ENCODE measurements around the gene RBM6. TPM values are rescaled to one million over a fixed set of nuclear protein-coding genes. Genes with fewer than 3 reads are reported as not detected.
A peak's percentile ranks its signal among the peaks of the same experiment; 100 is the strongest.

The RBM6 gene
- total RNA-seq, 2 experiments from 2014 or later = 99.3 to 106 TPM

GRCh38 chr3:50008931-50009330, 69.0 kb downstream of the RBM6 start:
- H3K27me3 ChIP-seq (ENCODE audit: control insufficient read depth in 1 of 2, insufficient read depth in 2 of 2, low read length in 2 of 2) = no peaks in the 10 kb centered on the region
- TF ChIP-seq, protein P1, sequence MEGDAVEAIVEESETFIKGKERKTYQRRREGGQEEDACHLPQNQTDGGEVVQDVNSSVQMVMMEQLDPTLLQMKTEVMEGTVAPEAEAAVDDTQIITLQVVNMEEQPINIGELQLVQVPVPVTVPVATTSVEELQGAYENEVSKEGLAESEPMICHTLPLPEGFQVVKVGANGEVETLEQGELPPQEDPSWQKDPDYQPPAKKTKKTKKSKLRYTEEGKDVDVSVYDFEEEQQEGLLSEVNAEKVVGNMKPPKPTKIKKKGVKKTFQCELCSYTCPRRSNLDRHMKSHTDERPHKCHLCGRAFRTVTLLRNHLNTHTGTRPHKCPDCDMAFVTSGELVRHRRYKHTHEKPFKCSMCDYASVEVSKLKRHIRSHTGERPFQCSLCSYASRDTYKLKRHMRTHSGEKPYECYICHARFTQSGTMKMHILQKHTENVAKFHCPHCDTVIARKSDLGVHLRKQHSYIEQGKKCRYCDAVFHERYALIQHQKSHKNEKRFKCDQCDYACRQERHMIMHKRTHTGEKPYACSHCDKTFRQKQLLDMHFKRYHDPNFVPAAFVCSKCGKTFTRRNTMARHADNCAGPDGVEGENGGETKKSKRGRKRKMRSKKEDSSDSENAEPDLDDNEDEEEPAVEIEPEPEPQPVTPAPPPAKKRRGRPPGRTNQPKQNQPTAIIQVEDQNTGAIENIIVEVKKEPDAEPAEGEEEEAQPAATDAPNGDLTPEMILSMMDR (IDR thresholded peaks at IDR 0.05) = no peak
- Mint-ChIP-seq H3K9me3 (no peaks in the 10 kb centered on the region), H3K27ac (no peak overlapping the region), H3K4me3 (no peak overlapping the region), H3K4me1 (ENCODE audit: low read depth) (no peaks in the 10 kb centered on the region), H3K27me3 (no peaks in the 10 kb centered on the region), H3K36me3 (ENCODE audit: low read depth) (peaks cover 52% of the 10 kb centered on the region)
- CTCF ChIA-PET = no interaction called here
- H3K4me1 ChIP-seq (ENCODE audit: insufficient read depth, low read length) = no peaks in the 10 kb centered on the region
- POLR2A ChIA-PET = no interaction called here
- H3K27ac ChIP-seq (ENCODE audit: low read depth in 1 of 2, low read length in 2 of 2) = no peak overlapping the region
- H3K4me3 ChIP-seq (ENCODE audit: low read length) = no peak overlapping the region
- intact Hi-C loops (cut with DNase I, micrococcal nuclease) = no loop called here
- H3K9me3 ChIP-seq (ENCODE audit: control insufficient read depth in 1 of 2, insufficient read depth in 1 of 2, low read length in 2 of 2) = no peaks in the 10 kb centered on the region
- ATAC-seq (ENCODE audit: poor library complexity) (no peak), DNase-seq (no peak)
- peaks cover 26% of the 10 kb centered on the region for H3K36me3 ChIP-seq (ENCODE audit: insufficient read depth, low read length)

DNA sequence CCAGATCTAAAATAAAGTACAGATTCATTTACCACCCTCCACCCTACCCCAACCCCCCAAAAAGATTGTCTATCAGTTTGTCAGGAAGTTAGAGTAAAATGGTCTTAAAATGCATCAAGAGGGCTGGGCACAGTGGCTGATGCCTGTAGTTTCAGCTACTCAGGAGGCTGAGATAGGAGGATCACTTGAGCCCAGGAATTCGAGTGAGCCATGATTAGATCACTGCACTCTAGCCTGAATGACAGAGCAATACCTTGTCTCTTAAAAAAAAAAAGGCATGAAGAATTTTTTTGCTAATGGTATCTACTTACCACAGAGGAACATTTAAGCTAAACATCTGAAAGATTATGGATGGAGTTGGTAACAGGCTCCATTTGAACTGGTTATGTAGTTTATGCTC, 71.0 kb downstream of the RBM6 start:
- H3K9me3 ChIP-seq (ENCODE audit: control insufficient read depth in 1 of 2, insufficient read depth in 1 of 2, low read length in 2 of 2) = no peaks in the 10 kb centered on the region
- Mint-ChIP-seq H3K4me3 (no peak overlapping the region), H3K27me3 (no peaks in the 10 kb centered on the region), H3K36me3 (ENCODE audit: low read depth) (peaks cover 49% of the 10 kb centered on the region), H3K27ac (no peak overlapping the region), H3K9me3 (no peaks in the 10 kb centered on the region), H3K4me1 (ENCODE audit: low read depth) (peaks cover 1% of the 10 kb centered on the region)
- TF ChIP-seq, protein P1 (IDR thresholded peaks at IDR 0.05) = no peak
- POLR2A ChIA-PET = no interaction called here
- no peak overlapping the region for H3K27ac ChIP-seq (ENCODE audit: low read depth in 1 of 2, low read length in 2 of 2)
- intact Hi-C loops (cut with DNase I, micrococcal nuclease) = no loop called here
- no peaks in the 10 kb centered on the region for H3K4me1 ChIP-seq (ENCODE audit: insufficient read depth, low read length)
- H3K36me3 ChIP-seq (ENCODE audit: insufficient read depth, low read length) = peaks cover 26% of the 10 kb centered on the region
- no peak for DNase-seq
- no peak overlapping the region for H3K4me3 ChIP-seq (ENCODE audit: low read length)
- no peak for ATAC-seq (ENCODE audit: poor library complexity)
- CTCF ChIA-PET = interaction anchor here (0.5 kb wide), 1 partner anchor 56 kb away, joined by 3 read pairs; no protein-coding TSS in a partner anchor
- no peaks in the 10 kb centered on the region for H3K27me3 ChIP-seq (ENCODE audit: control insufficient read depth in 1 of 2, insufficient read depth in 2 of 2, low read length in 2 of 2)

DNA sequence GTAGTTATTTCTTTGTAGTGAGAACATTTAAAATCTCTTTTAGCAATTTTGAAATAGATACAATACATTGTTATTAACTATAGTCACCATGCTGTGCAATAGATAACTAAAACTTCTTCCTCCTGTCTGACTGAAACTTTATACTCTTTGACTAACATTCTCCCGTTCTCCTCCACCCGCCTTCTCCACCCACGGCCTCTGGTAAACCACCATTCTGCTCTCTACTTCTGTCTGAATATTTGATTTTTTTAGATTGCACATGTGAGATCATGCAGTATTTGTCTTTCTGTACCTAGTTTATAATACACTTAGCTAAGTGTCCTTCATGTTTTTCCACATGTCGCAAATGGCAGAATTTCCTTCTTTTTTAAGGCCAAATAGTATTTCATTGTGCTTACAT, 76.0 kb downstream of the RBM6 start:
- H3K36me3 Mint-ChIP-seq (ENCODE audit: low read depth) = peaks cover 67% of the 10 kb centered on the region
- ChIA-PET CTCF (no interaction called here), POLR2A (no interaction called here)
- TF ChIP-seq, protein P1 (IDR thresholded peaks at IDR 0.05) = no peak
- Histone ChIP-seq H3K27ac (ENCODE audit: low read depth in 1 of 2, low read length in 2 of 2) (no peak overlapping the region), H3K4me1 (ENCODE audit: insufficient read depth, low read length) (no peaks in the 10 kb centered on the region), H3K27me3 (ENCODE audit: control insufficient read depth in 1 of 2, insufficient read depth in 2 of 2, low read length in 2 of 2) (no peaks in the 10 kb centered on the region), H3K36me3 (ENCODE audit: insufficient read depth, low read length) (peaks cover 37% of the 10 kb centered on the region), H3K4me3 (ENCODE audit: low read length) (no peak overlapping the region), H3K9me3 (ENCODE audit: control insufficient read depth in 1 of 2, insufficient read depth in 1 of 2, low read length in 2 of 2) (no peaks in the 10 kb centered on the region)
- intact Hi-C loops (cut with DNase I, micrococcal nuclease) = no loop called here
- H3K4me1 Mint-ChIP-seq (ENCODE audit: low read depth) = peaks cover 3% of the 10 kb centered on the region
- no peaks in the 10 kb centered on the region for H3K9me3 Mint-ChIP-seq
- H3K27me3 Mint-ChIP-seq = no peaks in the 10 kb centered on the region
- H3K27ac Mint-ChIP-seq = peak overlapping the region; percentile 11
- ATAC-seq (ENCODE audit: poor library complexity) (no peak), DNase-seq (no peak)
- no peak overlapping the region for H3K4me3 Mint-ChIP-seq

Measured in CD4-positive, alpha-beta T cell (primary cell).